ENCODE measurements around the gene FADS1. TPM values are rescaled to one million over a fixed set of nuclear protein-coding genes. Genes with fewer than 3 reads are reported as not detected.

Gene FADS1
- total and polyA plus RNA-seq, 2 donors (not counting 1 experiment from before 2014, with no cell fraction given), result 173 to 208 TPM

- Histone ChIP-seq H2AFZ (ENCODE audit: low read length) (no peak overlapping the region), H3K79me2 (ENCODE audit: control insufficient read depth, insufficient read depth, low read length) (no peaks in the 10 kb centered on the region), H3K27me3 (ENCODE audit: control insufficient read depth, insufficient read depth, low read length) (peaks cover 13% of the 10 kb centered on the region), H3K4me3 (replicated peaks in 1 of 4; ENCODE audit: control extremely low read depth in 1 of 4, insufficient read depth in 1 of 4, low read depth in 3 of 4, low read length in 4 of 4) (no peak overlapping the region), H3K36me3 (ENCODE audit: control insufficient read depth, insufficient read depth, low read length) (no peaks in the 10 kb centered on the region), H3K9ac (ENCODE audit: insufficient read depth, low read length) (no peak overlapping the region), H3K4me2 (ENCODE audit: extremely low read depth, insufficient read depth, low read length) (no peak overlapping the region), H3K4me1 (ENCODE audit: control insufficient read depth, extremely low read depth, insufficient read depth, low read length) (peaks cover 3% of the 10 kb centered on the region), H3K27ac (ENCODE audit: insufficient read depth, low read length) (no peak overlapping the region), H3K9me3 (ENCODE audit: control insufficient read depth, insufficient read depth, low read depth, low read length) (no peaks in the 10 kb centered on the region), H4K20me1 (ENCODE audit: control insufficient read depth, extremely low read depth, insufficient read depth, low read length) (no peaks in the 10 kb centered on the region)
- TF ChIP-seq CTCF (conservative IDR thresholded peaks at IDR 0.05 in 1 of 2, IDR thresholded peaks at IDR 0.05 in 1 of 2; ENCODE audit: low read depth in 1 of 2, low read length in 2 of 2) (no peak), EZH2 (IDR thresholded peaks at IDR 0.05; ENCODE audit: low read length, missing control alignments) (no peak)
- DNase-seq (ENCODE audit: low read depth in 2 of 2), result peak; percentile 17 to 46
Measured at GRCh38 chr11:61756452-61757212, 60.2 kb downstream of the FADS1 start.

- H4K20me1 ChIP-seq (ENCODE audit: control insufficient read depth, extremely low read depth, insufficient read depth, low read length), result no peaks in the 10 kb centered on the region
- no peak overlapping the region for H3K27ac ChIP-seq (ENCODE audit: insufficient read depth, low read length)
- peaks cover 13% of the 10 kb centered on the region for H3K27me3 ChIP-seq (ENCODE audit: control insufficient read depth, insufficient read depth, low read length)
- H3K9ac ChIP-seq (ENCODE audit: insufficient read depth, low read length), result no peak overlapping the region
- no peaks in the 10 kb centered on the region for H3K36me3 ChIP-seq (ENCODE audit: control insufficient read depth, insufficient read depth, low read length)
- peaks cover 3% of the 10 kb centered on the region for H3K4me1 ChIP-seq (ENCODE audit: control insufficient read depth, extremely low read depth, insufficient read depth, low read length)
- H2AFZ ChIP-seq (ENCODE audit: low read length), result no peak overlapping the region
- DNase-seq (ENCODE audit: low read depth in 2 of 2), result no peak
- H3K4me3 ChIP-seq (replicated peaks in 1 of 4; ENCODE audit: control extremely low read depth in 1 of 4, insufficient read depth in 1 of 4, low read depth in 3 of 4, low read length in 4 of 4), result no peak overlapping the region
- H3K9me3 ChIP-seq (ENCODE audit: control insufficient read depth, insufficient read depth, low read depth, low read length), result no peaks in the 10 kb centered on the region
- no peak for TF ChIP-seq EZH2 (IDR thresholded peaks at IDR 0.05; ENCODE audit: low read length, missing control alignments)
- no peak for TF ChIP-seq CTCF (conservative IDR thresholded peaks at IDR 0.05 in 1 of 2, IDR thresholded peaks at IDR 0.05 in 1 of 2; ENCODE audit: low read depth in 1 of 2, low read length in 2 of 2)
- no peaks in the 10 kb centered on the region for H3K79me2 ChIP-seq (ENCODE audit: control insufficient read depth, insufficient read depth, low read length)
- no peak overlapping the region for H3K4me2 ChIP-seq (ENCODE audit: extremely low read depth, insufficient read depth, low read length)
Measured at GRCh38 chr11:61756147-61756451, 60.7 kb downstream of the FADS1 start.

- H3K36me3 ChIP-seq (ENCODE audit: control insufficient read depth, insufficient read depth, low read length), result no peaks in the 10 kb centered on the region
- DNase-seq (ENCODE audit: low read depth in 2 of 2), result peak; percentile 15 to 81
- no peak overlapping the region for H3K27ac ChIP-seq (ENCODE audit: insufficient read depth, low read length)
- H3K4me3 ChIP-seq (replicated peaks in 1 of 4; ENCODE audit: control extremely low read depth in 1 of 4, insufficient read depth in 1 of 4, low read depth in 3 of 4, low read length in 4 of 4), result no peak overlapping the region
- H3K4me1 ChIP-seq (ENCODE audit: control insufficient read depth, extremely low read depth, insufficient read depth, low read length), result peaks cover 3% of the 10 kb centered on the region
- no peak overlapping the region for H3K9ac ChIP-seq (ENCODE audit: insufficient read depth, low read length)
- no peaks in the 10 kb centered on the region for H3K9me3 ChIP-seq (ENCODE audit: control insufficient read depth, insufficient read depth, low read depth, low read length)
- no peak overlapping the region for H3K4me2 ChIP-seq (ENCODE audit: extremely low read depth, insufficient read depth, low read length)
- H2AFZ ChIP-seq (ENCODE audit: low read length), result no peak overlapping the region
- no peaks in the 10 kb centered on the region for H3K79me2 ChIP-seq (ENCODE audit: control insufficient read depth, insufficient read depth, low read length)
- H3K27me3 ChIP-seq (ENCODE audit: control insufficient read depth, insufficient read depth, low read length), result peaks cover 13% of the 10 kb centered on the region
- TF ChIP-seq CTCF (conservative IDR thresholded peaks at IDR 0.05 in 1 of 2, IDR thresholded peaks at IDR 0.05 in 1 of 2; ENCODE audit: low read depth in 1 of 2, low read length in 2 of 2), result no peak
- H4K20me1 ChIP-seq (ENCODE audit: control insufficient read depth, extremely low read depth, insufficient read depth, low read length), result no peaks in the 10 kb centered on the region
Measured at GRCh38 chr11:61754534-61755482, 62.0 kb downstream of the FADS1 start.
